Activated T-helper 1 cell treated with anti-CD3 and anti-CD28 coated beads, Interleukin-12 subunit alpha, Interleukin-12 subunit beta, Interleukin-2, Interleukin-4 antibody, amounts not matched to agents 30 ng/mL and 10 ng/mL and 1 ng/mL, durations not matched to agents 14 hours and 24 hours and 36 hours (primary cell): ENCODE measurements around the gene BRAP. TPM values are rescaled to one million over a fixed set of nuclear protein-coding genes. Genes with fewer than 3 reads are reported as not detected.
"Not testable (repeated sequence)": the region's sequence is repeated elsewhere in the genome, so short reads cannot be mapped to it uniquely, and the experiment has no call there.

Source experiments
- DNase-seq: peaks from one replicate; pipeline ENCODE4 v3.0.0; 2021; ENCODE audit warnings: low spot score
- H3K27ac Mint-ChIP-seq: one replicate; pipeline ENCODE4 v1.8.0; 2021; ENCODE audit warnings: mild to moderate bottlenecking, mixed read lengths
- H3K27me3 Mint-ChIP-seq: one replicate; pipeline ENCODE4 v1.8.0; 2022; ENCODE audit warnings: mild to moderate bottlenecking, moderate library complexity, mixed read lengths; ENCODE audit not compliant: insufficient read depth
- H3K36me3 Mint-ChIP-seq: one replicate; pipeline ENCODE4 v1.8.0; 2021; ENCODE audit warnings: low read depth, mixed read lengths
- H3K4me1 Mint-ChIP-seq: one replicate; pipeline ENCODE4 v1.8.0; 2021; ENCODE audit warnings: low read depth, mixed read lengths
- H3K4me3 Mint-ChIP-seq: one replicate; pipeline ENCODE4 v1.8.0; 2021; ENCODE audit warnings: mild to moderate bottlenecking, moderate library complexity, mixed read lengths
- H3K9me3 Mint-ChIP-seq: one replicate; pipeline ENCODE4 v1.8.0; 2021; ENCODE audit warnings: mixed read lengths
- intact Hi-C: fragments of 100-400 bp; cut with micrococcal nuclease; formaldehyde crosslinking; loops from one replicate; pipeline ENCODE4 v1.15.1; 2024
- total RNA-seq: library from RNA; stranded (reverse); gene quantifications from 2 replicates; pipeline ENCODE4 v1.2.3, GENCODE V29; 2022

The BRAP gene
- total RNA-seq, 1 donor from 2014 or later, result 22.1 TPM

- H3K27ac Mint-ChIP-seq, result no peak overlapping the region
- no peak for DNase-seq
- peaks cover 4% of the 10 kb centered on the region for H3K4me1 Mint-ChIP-seq
- H3K36me3 Mint-ChIP-seq, result peaks cover 30% of the 10 kb centered on the region
- no peaks in the 10 kb centered on the region for H3K9me3 Mint-ChIP-seq
- intact Hi-C loops, result no loop called here
- no peak overlapping the region for H3K4me3 Mint-ChIP-seq
- H3K27me3 Mint-ChIP-seq, result no peaks in the 10 kb centered on the region
Observed at GRCh38 chr12:111656016-111656415, 29.7 kb downstream of the BRAP start.

GRCh38 chr12:111655356-111655755 lies 30.4 kb downstream of the BRAP start:
- Mint-ChIP-seq H3K4me1 (peaks cover 4% of the 10 kb centered on the region), H3K36me3 (peaks cover 32% of the 10 kb centered on the region), H3K27ac (no peak overlapping the region), H3K9me3 (no peaks in the 10 kb centered on the region), H3K27me3 (no peaks in the 10 kb centered on the region), H3K4me3 (no peak overlapping the region)
- intact Hi-C loops, result no loop called here
- DNase-seq, result no peak

- no peak for DNase-seq
- H3K27me3 Mint-ChIP-seq, result no peaks in the 10 kb centered on the region
- H3K4me3 Mint-ChIP-seq, result no peak overlapping the region
- H3K27ac Mint-ChIP-seq, result no peak overlapping the region
- peaks cover 32% of the 10 kb centered on the region for H3K36me3 Mint-ChIP-seq
- intact Hi-C loops, result no loop called here
- no peaks in the 10 kb centered on the region for H3K9me3 Mint-ChIP-seq
- peaks cover under 1% of the 10 kb centered on the region for H3K4me1 Mint-ChIP-seq
Observed at GRCh38 chr12:111653596-111653995, 32.2 kb downstream of the BRAP start.

- peaks cover 29% of the 10 kb centered on the region for H3K36me3 Mint-ChIP-seq
- H3K27me3 Mint-ChIP-seq, DNase-seq, H3K4me3 Mint-ChIP-seq, H3K4me1 Mint-ChIP-seq, H3K9me3 Mint-ChIP-seq, intact Hi-C loops, H3K27ac Mint-ChIP-seq: not testable (repeated sequence)
Observed at GRCh38 chr12:111652530-111652929, 33.2 kb downstream of the BRAP start.

GRCh38 chr12:111650912-111651311 lies 34.8 kb downstream of the BRAP start:
- no peaks in the 10 kb centered on the region for H3K4me1 Mint-ChIP-seq
- H3K9me3 Mint-ChIP-seq, result no peaks in the 10 kb centered on the region
- no peak for DNase-seq
- no peak overlapping the region for H3K27ac Mint-ChIP-seq
- intact Hi-C loops, result no loop called here
- H3K4me3 Mint-ChIP-seq, result no peak overlapping the region
- H3K27me3 Mint-ChIP-seq, result no peaks in the 10 kb centered on the region
- peaks cover 35% of the 10 kb centered on the region for H3K36me3 Mint-ChIP-seq

GRCh38 chr12:111645433-111645832 lies 40.3 kb downstream of the BRAP start:
- no peaks in the 10 kb centered on the region for H3K27me3 Mint-ChIP-seq
- no peak overlapping the region for H3K4me3 Mint-ChIP-seq
- intact Hi-C loops, result no loop called here
- H3K9me3 Mint-ChIP-seq, result no peaks in the 10 kb centered on the region
- H3K36me3 Mint-ChIP-seq, result peaks cover 34% of the 10 kb centered on the region
- H3K27ac Mint-ChIP-seq, result no peak overlapping the region
- DNase-seq, result no peak
- no peaks in the 10 kb centered on the region for H3K4me1 Mint-ChIP-seq

- no peaks in the 10 kb centered on the region for H3K27me3 Mint-ChIP-seq
- H3K4me1 Mint-ChIP-seq, result no peaks in the 10 kb centered on the region
- H3K4me3 Mint-ChIP-seq, result no peak overlapping the region
- intact Hi-C loops, result no loop called here
- no peak for DNase-seq
- H3K9me3 Mint-ChIP-seq, result no peaks in the 10 kb centered on the region
- H3K36me3 Mint-ChIP-seq, result peaks cover 26% of the 10 kb centered on the region
- H3K27ac Mint-ChIP-seq, result no peak overlapping the region
Observed at GRCh38 chr12:111643427-111643826, 42.3 kb downstream of the BRAP start.

GRCh38 chr12:111642681-111643426 lies 42.9 kb downstream of the BRAP start:
- Mint-ChIP-seq H3K36me3 (peaks cover 26% of the 10 kb centered on the region), H3K27ac (no peak overlapping the region), H3K9me3 (no peaks in the 10 kb centered on the region), H3K4me1 (no peaks in the 10 kb centered on the region), H3K4me3 (no peak overlapping the region), H3K27me3 (no peaks in the 10 kb centered on the region)
- no peak for DNase-seq
- intact Hi-C loops, result no loop called here

- no peaks in the 10 kb centered on the region for H3K9me3 Mint-ChIP-seq
Observed at GRCh38 chr12:111640506-111640905, 45.2 kb downstream of the BRAP start.

GRCh38 chr12:111638556-111638955 lies 47.2 kb downstream of the BRAP start:
- no peaks in the 10 kb centered on the region for H3K27me3 Mint-ChIP-seq
- H3K4me3 Mint-ChIP-seq, result no peak overlapping the region
- no peak for DNase-seq
- peaks cover 10% of the 10 kb centered on the region for H3K36me3 Mint-ChIP-seq
- no peaks in the 10 kb centered on the region for H3K4me1 Mint-ChIP-seq
- intact Hi-C loops, result no loop called here
- H3K9me3 Mint-ChIP-seq, result no peaks in the 10 kb centered on the region
- H3K27ac Mint-ChIP-seq, result no peak overlapping the region

More at GRCh38 chr12:111640506-111640905, 45.2 kb downstream of the BRAP start:
- Mint-ChIP-seq H3K36me3 (peaks cover 14% of the 10 kb centered on the region), H3K27ac (no peak overlapping the region), H3K4me3 (no peak overlapping the region), H3K4me1 (no peaks in the 10 kb centered on the region), H3K27me3 (no peaks in the 10 kb centered on the region)
- no peak for DNase-seq
- intact Hi-C loops, result no loop called here

- H3K4me1 Mint-ChIP-seq, result no peaks in the 10 kb centered on the region
- H3K27me3 Mint-ChIP-seq, result no peaks in the 10 kb centered on the region
- no peak overlapping the region for H3K4me3 Mint-ChIP-seq
- intact Hi-C loops, result no loop called here
- no peaks in the 10 kb centered on the region for H3K36me3 Mint-ChIP-seq
- no peaks in the 10 kb centered on the region for H3K9me3 Mint-ChIP-seq
- H3K27ac Mint-ChIP-seq, result no peak overlapping the region
- no peak for DNase-seq
Observed at GRCh38 chr12:111636209-111636945, 49.4 kb downstream of the BRAP start.

GRCh38 chr12:111635524-111635923 lies 50.2 kb downstream of the BRAP start:
- Mint-ChIP-seq H3K27ac (no peak overlapping the region), H3K27me3 (no peaks in the 10 kb centered on the region), H3K4me1 (no peaks in the 10 kb centered on the region), H3K9me3 (no peaks in the 10 kb centered on the region), H3K36me3 (no peaks in the 10 kb centered on the region), H3K4me3 (no peak overlapping the region)
- intact Hi-C loops, result no loop called here
- no peak for DNase-seq

- Mint-ChIP-seq H3K9me3 (no peaks in the 10 kb centered on the region), H3K4me1 (no peaks in the 10 kb centered on the region), H3K36me3 (no peaks in the 10 kb centered on the region), H3K27ac (no peak overlapping the region), H3K27me3 (no peaks in the 10 kb centered on the region), H3K4me3 (no peak overlapping the region)
- DNase-seq, result no peak
- intact Hi-C loops, result no loop called here
Observed at GRCh38 chr12:111628505-111629260, 57.1 kb downstream of the BRAP start.
